ENCODE measurements around the gene DPY19L2.
"Not testable (repeated sequence)": the region's sequence is repeated elsewhere in the genome, so short reads cannot be mapped to it uniquely, and the experiment has no call there.

The DPY19L2 gene

DNA sequence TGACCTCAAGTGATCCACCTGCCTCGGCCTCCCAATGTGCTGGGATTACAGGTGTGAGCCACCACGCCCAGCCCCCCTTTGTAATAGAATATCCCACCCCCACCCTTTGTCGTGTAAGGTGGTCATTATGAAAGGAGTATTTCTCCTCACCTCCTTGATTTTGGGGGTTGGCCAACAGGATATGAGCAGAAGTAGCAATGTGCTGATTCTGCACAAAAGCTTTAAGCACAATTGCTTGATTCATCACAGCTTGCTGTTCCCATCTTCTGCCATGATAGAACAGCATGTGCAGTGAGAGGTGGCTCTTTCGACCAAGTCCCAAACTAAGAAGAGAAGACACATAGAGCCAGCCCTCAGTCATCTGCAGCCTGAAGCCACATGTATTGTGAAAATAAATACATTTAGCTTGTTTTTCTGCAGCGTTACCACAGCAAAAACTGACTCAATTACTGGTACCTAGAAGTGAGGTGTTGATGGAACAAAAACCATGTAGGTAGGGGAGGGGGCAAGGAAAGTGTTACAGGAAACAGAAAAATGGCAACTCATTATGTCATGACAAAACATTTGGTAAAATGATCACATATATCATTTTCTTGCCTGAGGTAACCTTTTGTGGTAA lies 122.9 kb downstream of the DPY19L2 start:
- not testable (repeated sequence) for H3K36me3 ChIP-seq (ENCODE audit: control insufficient read depth, insufficient read depth, low read length); H3K27me3 ChIP-seq (replicated peaks; ENCODE audit: control insufficient read depth, insufficient read depth, low read length); DNase-seq (ENCODE audit: extremely low read depth, insufficient read length)

DNA sequence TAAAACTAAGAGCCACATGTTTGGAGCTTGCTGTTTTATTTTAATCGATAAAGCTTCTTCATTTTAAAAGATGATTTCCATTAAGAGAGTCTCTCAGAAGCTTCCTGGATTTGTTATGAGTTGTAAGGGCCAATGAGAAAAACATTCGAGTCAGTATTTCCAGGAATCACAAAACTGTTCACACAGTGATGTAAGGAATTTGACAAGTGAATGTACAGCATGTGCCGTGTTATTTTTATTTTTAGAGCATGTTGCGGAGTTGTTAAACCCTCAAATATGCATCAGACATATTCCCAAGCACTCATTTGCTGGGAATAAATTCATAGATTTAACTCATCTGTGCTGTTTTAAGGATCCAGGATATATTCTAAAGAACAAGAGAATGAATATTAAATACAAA lies 129.6 kb downstream of the DPY19L2 start:
- not testable (repeated sequence) for DNase-seq (ENCODE audit: extremely low read depth, insufficient read length); H3K27me3 ChIP-seq (replicated peaks; ENCODE audit: control insufficient read depth, insufficient read depth, low read length); H3K36me3 ChIP-seq (ENCODE audit: control insufficient read depth, insufficient read depth, low read length); H3K4me3 ChIP-seq (replicated peaks; ENCODE audit: low read depth, low read length)

More for the DNA sequence above, 122.9 kb downstream of the DPY19L2 start:
- H3K4me3 ChIP-seq (replicated peaks; ENCODE audit: low read depth, low read length): not testable (repeated sequence)

DNA sequence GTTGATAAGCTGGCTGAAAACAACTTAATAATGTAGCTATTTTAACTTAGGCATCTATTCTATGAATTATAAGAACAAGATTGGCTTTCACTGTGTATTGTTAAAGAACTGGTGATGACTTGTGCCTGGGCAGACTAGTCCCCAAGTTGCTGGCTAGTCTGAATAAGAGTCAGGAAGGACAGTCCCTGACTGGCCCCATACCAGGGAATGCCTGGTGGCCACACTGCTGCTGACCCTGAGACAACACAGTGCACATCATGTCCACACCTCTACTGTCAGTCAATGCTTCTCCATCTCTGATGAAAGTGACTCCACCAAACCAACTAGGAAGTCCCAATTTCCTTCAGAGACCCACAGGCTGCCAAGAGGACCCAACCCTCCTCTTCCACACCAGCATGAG lies 130.5 kb downstream of the DPY19L2 start:
- not testable (repeated sequence) for DNase-seq (ENCODE audit: extremely low read depth, insufficient read length); H3K36me3 ChIP-seq (ENCODE audit: control insufficient read depth, insufficient read depth, low read length); H3K27me3 ChIP-seq (replicated peaks; ENCODE audit: control insufficient read depth, insufficient read depth, low read length); H3K4me3 ChIP-seq (replicated peaks; ENCODE audit: low read depth, low read length)

DNA sequence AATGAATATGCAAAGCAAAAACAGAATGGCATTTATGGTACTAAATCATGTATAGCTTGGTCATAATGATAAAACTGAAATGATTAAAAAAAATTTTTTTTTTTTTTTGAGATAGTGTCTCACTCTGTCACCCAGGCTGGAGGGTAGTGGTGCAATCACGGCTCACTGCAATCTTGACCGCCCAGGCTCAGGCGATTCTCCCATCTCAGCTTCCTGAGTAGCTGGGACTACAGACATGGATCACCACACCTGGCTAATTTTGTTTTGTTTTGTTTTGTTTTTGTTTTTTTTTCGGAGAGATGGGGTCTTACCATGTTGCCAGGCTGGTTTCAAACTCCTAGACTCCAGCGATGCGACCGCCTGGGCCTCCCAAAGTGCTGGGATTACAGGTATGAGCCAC lies 138.7 kb downstream of the DPY19L2 start:
- not testable (repeated sequence) for DNase-seq (ENCODE audit: extremely low read depth, insufficient read length); H3K4me3 ChIP-seq (replicated peaks; ENCODE audit: low read depth, low read length); H3K36me3 ChIP-seq (ENCODE audit: control insufficient read depth, insufficient read depth, low read length); H3K27me3 ChIP-seq (replicated peaks; ENCODE audit: control insufficient read depth, insufficient read depth, low read length)

DNA sequence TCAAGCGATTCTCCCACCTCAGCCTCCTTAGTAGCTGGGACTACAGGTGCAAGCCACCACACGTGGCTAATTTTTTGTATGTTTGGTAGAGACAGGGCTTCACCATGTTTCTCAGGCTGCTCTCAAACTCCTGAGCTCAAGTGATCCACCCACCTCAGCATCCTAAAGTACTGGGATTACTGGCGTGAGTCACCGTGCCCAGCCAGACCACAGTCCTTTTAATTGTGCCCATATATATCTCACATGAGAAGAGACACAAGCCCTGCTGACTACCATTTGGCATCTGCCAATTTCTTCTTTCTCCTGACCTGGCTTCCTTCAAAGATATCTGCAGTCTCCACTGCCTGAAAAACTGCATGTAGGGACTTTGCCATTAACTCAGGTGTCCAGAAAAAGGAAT lies 142.5 kb downstream of the DPY19L2 start:
- Histone ChIP-seq H3K4me3 (replicated peaks; ENCODE audit: low read depth, low read length) (no peak overlapping the region), H3K27me3 (replicated peaks; ENCODE audit: control insufficient read depth, insufficient read depth, low read length) (no peaks in the 10 kb centered on the region), H3K36me3 (ENCODE audit: control insufficient read depth, insufficient read depth, low read length) (no peaks in the 10 kb centered on the region)
- TF ChIP-seq, protein P1, sequence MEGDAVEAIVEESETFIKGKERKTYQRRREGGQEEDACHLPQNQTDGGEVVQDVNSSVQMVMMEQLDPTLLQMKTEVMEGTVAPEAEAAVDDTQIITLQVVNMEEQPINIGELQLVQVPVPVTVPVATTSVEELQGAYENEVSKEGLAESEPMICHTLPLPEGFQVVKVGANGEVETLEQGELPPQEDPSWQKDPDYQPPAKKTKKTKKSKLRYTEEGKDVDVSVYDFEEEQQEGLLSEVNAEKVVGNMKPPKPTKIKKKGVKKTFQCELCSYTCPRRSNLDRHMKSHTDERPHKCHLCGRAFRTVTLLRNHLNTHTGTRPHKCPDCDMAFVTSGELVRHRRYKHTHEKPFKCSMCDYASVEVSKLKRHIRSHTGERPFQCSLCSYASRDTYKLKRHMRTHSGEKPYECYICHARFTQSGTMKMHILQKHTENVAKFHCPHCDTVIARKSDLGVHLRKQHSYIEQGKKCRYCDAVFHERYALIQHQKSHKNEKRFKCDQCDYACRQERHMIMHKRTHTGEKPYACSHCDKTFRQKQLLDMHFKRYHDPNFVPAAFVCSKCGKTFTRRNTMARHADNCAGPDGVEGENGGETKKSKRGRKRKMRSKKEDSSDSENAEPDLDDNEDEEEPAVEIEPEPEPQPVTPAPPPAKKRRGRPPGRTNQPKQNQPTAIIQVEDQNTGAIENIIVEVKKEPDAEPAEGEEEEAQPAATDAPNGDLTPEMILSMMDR (IDR thresholded peaks at IDR 0.05; ENCODE audit: insufficient read depth, low read length, poor library complexity, severe bottlenecking): no peak
- no peak for DNase-seq (ENCODE audit: extremely low read depth, insufficient read length)

DNA sequence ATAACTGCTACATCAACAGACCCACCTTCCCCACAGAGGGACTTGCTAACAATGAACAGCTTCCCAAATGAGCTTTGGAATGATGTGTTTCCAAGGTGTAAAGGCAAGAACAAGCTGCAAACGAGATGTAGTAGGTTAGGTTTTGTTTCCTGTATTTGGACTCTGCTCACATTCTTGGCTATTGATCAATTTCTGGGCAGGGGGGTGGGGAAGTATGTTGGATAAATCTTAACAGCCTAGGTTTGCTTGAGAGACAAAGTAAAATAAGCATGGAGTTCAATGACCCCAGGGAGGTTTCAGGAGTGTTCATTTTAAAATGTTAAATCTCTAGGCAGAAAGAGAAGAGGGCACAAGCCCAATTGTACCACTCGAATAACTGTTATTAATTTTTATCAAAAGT lies 146.6 kb downstream of the DPY19L2 start:
- Histone ChIP-seq H3K36me3 (ENCODE audit: control insufficient read depth, insufficient read depth, low read length) (no peaks in the 10 kb centered on the region), H3K27me3 (replicated peaks; ENCODE audit: control insufficient read depth, insufficient read depth, low read length) (no peaks in the 10 kb centered on the region), H3K4me3 (replicated peaks; ENCODE audit: low read depth, low read length) (no peak overlapping the region)
- TF ChIP-seq, protein P1 (IDR thresholded peaks at IDR 0.05; ENCODE audit: insufficient read depth, low read length, poor library complexity, severe bottlenecking): no peak
- DNase-seq (ENCODE audit: extremely low read depth, insufficient read length): no peak
